Liver (tissue), 3 donors: Measurements from ENCODE around the gene MRPS12.
"Not testable (repeated sequence)": the region's sequence is repeated elsewhere in the genome, so short reads cannot be mapped to it uniquely, and the experiment has no call there.

Experiments used
- FOXA2 ChIP-seq: IDR thresholded peaks from 2 replicates; pipeline ENCODE4 v1.6.1; 2016; ENCODE audit warnings: antibody characterized with exemption
- RAD21 ChIP-seq, 2 donors: IDR thresholded peaks; 2 replicates each; pipeline ENCODE4 v1.6.1; 2016; ENCODE audit warnings: antibody characterized with exemption in 2 of 2, mild to moderate bottlenecking in 2 of 2
- SP1 ChIP-seq: IDR thresholded peaks from 2 replicates; pipeline ENCODE4 v1.6.1; 2018; ENCODE audit warnings: antibody characterized with exemption, mild to moderate bottlenecking
- TF ChIP-seq, protein P1 (sequence below): fragments of 150-350 bp; IDR thresholded peaks from 2 replicates; pipeline ENCODE4 v1.5.1; 2017; ENCODE audit warnings: improper control_type of control experiment, low read depth, low read length; ENCODE audit not compliant: missing input control
- TF ChIP-seq, protein P2 (sequence below): IDR thresholded peaks from 2 replicates; pipeline ENCODE4 v1.6.1; 2016; ENCODE audit warnings: antibody characterized with exemption
- TF ChIP-seq, protein P3 (sequence below): IDR thresholded peaks from 2 replicates; pipeline ENCODE4 v1.6.1; 2016; ENCODE audit warnings: antibody characterized with exemption
- TF ChIP-seq, protein P4 (sequence below): IDR thresholded peaks from 2 replicates; pipeline ENCODE4 v1.6.1; 2016; ENCODE audit warnings: antibody characterized with exemption, mild to moderate bottlenecking
- donor health status: healthy.
- donor health status: healthy.

DNA sequence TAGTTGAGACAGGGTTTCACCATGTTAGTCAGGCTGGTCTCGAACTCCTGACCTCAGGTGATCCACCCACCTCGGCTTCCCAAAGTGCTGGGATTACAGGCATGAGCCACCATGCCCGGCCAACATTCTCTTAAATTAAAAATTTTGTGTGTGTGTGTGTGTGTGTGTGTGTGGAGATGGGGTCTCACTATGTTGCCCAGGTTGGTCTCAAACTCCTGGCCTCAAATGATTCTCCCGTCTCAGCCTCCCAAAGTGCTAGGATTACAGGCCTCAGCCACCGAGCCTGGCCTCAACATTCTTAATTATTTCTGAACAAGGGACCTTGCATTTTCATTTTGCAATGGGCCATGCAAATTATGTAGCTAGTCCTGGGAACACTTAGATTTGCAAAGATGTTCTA lies 35.4 kb downstream of the MRPS12 start:
- TF ChIP-seq FOXA2; RAD21 (IDR thresholded peaks at IDR 0.05); SP1: not testable (repeated sequence)
- TF ChIP-seq, protein P1, sequence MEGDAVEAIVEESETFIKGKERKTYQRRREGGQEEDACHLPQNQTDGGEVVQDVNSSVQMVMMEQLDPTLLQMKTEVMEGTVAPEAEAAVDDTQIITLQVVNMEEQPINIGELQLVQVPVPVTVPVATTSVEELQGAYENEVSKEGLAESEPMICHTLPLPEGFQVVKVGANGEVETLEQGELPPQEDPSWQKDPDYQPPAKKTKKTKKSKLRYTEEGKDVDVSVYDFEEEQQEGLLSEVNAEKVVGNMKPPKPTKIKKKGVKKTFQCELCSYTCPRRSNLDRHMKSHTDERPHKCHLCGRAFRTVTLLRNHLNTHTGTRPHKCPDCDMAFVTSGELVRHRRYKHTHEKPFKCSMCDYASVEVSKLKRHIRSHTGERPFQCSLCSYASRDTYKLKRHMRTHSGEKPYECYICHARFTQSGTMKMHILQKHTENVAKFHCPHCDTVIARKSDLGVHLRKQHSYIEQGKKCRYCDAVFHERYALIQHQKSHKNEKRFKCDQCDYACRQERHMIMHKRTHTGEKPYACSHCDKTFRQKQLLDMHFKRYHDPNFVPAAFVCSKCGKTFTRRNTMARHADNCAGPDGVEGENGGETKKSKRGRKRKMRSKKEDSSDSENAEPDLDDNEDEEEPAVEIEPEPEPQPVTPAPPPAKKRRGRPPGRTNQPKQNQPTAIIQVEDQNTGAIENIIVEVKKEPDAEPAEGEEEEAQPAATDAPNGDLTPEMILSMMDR: not testable (repeated sequence)
- TF ChIP-seq, protein P2, sequence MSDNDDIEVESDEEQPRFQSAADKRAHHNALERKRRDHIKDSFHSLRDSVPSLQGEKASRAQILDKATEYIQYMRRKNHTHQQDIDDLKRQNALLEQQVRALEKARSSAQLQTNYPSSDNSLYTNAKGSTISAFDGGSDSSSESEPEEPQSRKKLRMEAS: not testable (repeated sequence)
- TF ChIP-seq, protein P3, sequence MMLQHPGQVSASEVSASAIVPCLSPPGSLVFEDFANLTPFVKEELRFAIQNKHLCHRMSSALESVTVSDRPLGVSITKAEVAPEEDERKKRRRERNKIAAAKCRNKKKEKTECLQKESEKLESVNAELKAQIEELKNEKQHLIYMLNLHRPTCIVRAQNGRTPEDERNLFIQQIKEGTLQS: not testable (repeated sequence)
- TF ChIP-seq, protein P4, sequence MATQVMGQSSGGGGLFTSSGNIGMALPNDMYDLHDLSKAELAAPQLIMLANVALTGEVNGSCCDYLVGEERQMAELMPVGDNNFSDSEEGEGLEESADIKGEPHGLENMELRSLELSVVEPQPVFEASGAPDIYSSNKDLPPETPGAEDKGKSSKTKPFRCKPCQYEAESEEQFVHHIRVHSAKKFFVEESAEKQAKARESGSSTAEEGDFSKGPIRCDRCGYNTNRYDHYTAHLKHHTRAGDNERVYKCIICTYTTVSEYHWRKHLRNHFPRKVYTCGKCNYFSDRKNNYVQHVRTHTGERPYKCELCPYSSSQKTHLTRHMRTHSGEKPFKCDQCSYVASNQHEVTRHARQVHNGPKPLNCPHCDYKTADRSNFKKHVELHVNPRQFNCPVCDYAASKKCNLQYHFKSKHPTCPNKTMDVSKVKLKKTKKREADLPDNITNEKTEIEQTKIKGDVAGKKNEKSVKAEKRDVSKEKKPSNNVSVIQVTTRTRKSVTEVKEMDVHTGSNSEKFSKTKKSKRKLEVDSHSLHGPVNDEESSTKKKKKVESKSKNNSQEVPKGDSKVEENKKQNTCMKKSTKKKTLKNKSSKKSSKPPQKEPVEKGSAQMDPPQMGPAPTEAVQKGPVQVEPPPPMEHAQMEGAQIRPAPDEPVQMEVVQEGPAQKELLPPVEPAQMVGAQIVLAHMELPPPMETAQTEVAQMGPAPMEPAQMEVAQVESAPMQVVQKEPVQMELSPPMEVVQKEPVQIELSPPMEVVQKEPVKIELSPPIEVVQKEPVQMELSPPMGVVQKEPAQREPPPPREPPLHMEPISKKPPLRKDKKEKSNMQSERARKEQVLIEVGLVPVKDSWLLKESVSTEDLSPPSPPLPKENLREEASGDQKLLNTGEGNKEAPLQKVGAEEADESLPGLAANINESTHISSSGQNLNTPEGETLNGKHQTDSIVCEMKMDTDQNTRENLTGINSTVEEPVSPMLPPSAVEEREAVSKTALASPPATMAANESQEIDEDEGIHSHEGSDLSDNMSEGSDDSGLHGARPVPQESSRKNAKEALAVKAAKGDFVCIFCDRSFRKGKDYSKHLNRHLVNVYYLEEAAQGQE: not testable (repeated sequence)
